ENCODE data around the gene LFNG.

The LFNG gene

GRCh38 chr7:2570021-2570420, 50.4 kb downstream of the LFNG start:
- no peak for DNase-seq (ENCODE audit: low read depth)
- TF ChIP-seq CTCF (IDR thresholded peaks at IDR 0.05; ENCODE audit: insufficient read depth, low read depth, low read length, missing control alignments) = no peak

DNA sequence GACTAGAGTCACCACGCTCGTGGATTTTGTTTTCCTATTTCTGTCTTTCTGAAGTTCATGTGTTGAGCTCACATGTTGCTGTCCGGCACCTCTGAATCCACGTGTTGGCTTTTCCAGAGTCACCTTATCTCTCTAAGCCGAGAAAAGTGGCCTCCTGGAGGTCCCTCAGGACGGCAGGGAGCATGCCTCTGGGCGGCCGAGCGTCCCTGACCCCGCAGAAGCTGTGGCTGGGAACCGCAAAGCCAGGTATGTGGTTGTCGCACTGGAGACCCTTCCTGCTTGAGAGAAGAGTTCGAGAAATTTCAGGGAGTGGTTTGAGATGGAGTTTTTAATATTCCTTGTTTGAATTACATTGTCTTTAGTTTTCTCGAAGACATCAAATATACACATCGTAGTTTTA, 51.8 kb downstream of the LFNG start:
- TF ChIP-seq CTCF (IDR thresholded peaks at IDR 0.05; ENCODE audit: insufficient read depth, low read depth, low read length, missing control alignments) = no peak
- no peak for DNase-seq (ENCODE audit: low read depth)
- H3K4me3 ChIP-seq (ENCODE audit: low read depth, low read length) = no peak overlapping the region

More at GRCh38 chr7:2570021-2570420, 50.4 kb downstream of the LFNG start:
- H3K4me3 ChIP-seq (ENCODE audit: low read depth, low read length) = no peak overlapping the region

- no peak for DNase-seq (ENCODE audit: low read depth)
- no peak overlapping the region for H3K4me3 ChIP-seq (ENCODE audit: low read depth, low read length)
- TF ChIP-seq CTCF (IDR thresholded peaks at IDR 0.05; ENCODE audit: insufficient read depth, low read depth, low read length, missing control alignments) = no peak
Measured at GRCh38 chr7:2572101-2572842, 52.7 kb downstream of the LFNG start.

DNA sequence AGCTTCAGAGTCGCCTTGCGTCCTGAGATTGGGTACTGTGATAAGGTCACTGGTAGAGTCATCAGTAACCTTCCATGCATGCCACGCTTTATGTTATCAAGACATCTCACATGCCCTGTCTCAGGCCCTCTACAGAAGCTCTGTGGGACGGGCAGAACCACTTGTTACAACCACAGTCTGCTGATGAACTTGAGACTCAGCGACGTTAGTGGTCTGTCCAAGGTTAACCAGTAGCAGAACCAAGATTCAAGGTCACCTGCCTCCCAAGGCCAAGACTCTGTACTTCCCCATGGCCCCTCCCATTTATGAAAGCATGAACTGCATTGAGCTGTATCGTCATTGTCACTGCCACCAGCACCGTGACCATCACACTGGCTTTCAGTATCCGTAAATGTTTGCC, 54.2 kb downstream of the LFNG start:
- no peak for DNase-seq (ENCODE audit: low read depth)
- no peak overlapping the region for H3K4me3 ChIP-seq (ENCODE audit: low read depth, low read length)
- no peak for TF ChIP-seq CTCF (IDR thresholded peaks at IDR 0.05; ENCODE audit: insufficient read depth, low read depth, low read length, missing control alignments)

DNA sequence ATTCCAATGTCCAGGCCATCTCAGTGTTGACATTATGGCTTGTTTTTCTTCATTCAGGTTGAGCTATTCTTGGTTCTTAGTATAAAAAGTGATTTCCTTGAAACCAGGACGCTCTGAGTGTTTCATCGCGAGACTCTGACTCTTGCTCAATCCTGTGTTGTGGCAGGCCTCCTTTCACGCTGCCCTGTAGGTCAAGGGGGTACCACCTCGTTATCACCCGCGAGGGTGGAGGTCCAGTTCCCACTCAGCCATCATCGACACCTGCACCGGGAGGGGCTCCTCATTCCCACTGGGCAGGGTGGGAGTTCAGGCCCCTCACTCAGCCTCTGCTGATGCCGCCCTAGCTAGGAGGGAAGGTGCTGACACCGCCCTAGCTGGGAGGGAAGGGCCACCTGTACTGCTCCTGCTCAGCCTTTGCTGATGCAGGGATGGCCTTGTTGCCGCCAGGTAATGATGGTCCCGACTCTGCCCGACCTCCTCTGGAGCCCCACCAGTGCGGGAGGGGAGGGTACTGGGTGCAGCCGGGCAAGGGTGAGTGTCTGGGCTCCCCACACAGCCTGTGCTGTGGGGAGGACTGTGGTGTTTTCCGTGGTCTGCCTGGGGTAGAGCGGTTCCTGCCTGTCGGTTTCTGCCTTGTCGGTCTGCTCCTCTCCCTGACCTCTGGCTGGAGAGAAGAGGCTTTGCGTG, 55.6 kb downstream of the LFNG start:
- no peak for DNase-seq (ENCODE audit: low read depth)
- H3K4me3 ChIP-seq (ENCODE audit: low read depth, low read length) = no peak overlapping the region
- no peak for TF ChIP-seq CTCF (IDR thresholded peaks at IDR 0.05; ENCODE audit: insufficient read depth, low read depth, low read length, missing control alignments)

- no peak overlapping the region for H3K4me3 ChIP-seq (ENCODE audit: low read depth, low read length)
- no peak for DNase-seq (ENCODE audit: low read depth)
- TF ChIP-seq CTCF (IDR thresholded peaks at IDR 0.05; ENCODE audit: insufficient read depth, low read depth, low read length, missing control alignments) = no peak
Measured at GRCh38 chr7:2575733-2576340, 56.3 kb downstream of the LFNG start.

Data from GM12865 (cell line).